Measurements from ENCODE around the gene NEAT1.

GRCh38 chr11:65399249-65399648 lies 23.3 kb upstream of the NEAT1 start:
- TF ChIP-seq POLR2A (IDR thresholded peaks at IDR 0.05), result no peak
- no peak for TF ChIP-seq CTCF (IDR thresholded peaks at IDR 0.05)

Data from gastroesophageal sphincter (tissue), 3 donors.